HepG2 (cell line): ENCODE data around the gene TSSK2. TPM values are rescaled to one million over a fixed set of nuclear protein-coding genes. Genes with fewer than 3 reads are reported as not detected.

ENCODE experiments used
- CERS6 ChIP-seq: sonication (generic); formaldehyde crosslinking; IDR thresholded peaks from 2 replicates; pipeline ENCODE4 v1.5.0; 2020; ENCODE audit warnings: missing genetic modification reagents
- CSRNP2 ChIP-seq: sonication (generic); formaldehyde crosslinking; conservative IDR thresholded peaks from 2 replicates; pipeline ENCODE4 v1.8.0; 2022; ENCODE audit warnings: low read depth, missing genetic modification reagents
- DNMT3B ChIP-seq: conservative IDR thresholded peaks from 2 replicates; pipeline ENCODE4 v1.6.1; 2016; ENCODE audit warnings: missing biosample characterization, control low read depth
- JARID2 ChIP-seq: sonication (generic); formaldehyde crosslinking; IDR thresholded peaks from 2 replicates; pipeline ENCODE4 v1.8.1; 2023; ENCODE audit warnings: missing genetic modification reagents, inconsistent platforms; ENCODE audit not compliant: insufficient replicate concordance
- ZBTB2 ChIP-seq: sonication (generic); formaldehyde crosslinking; IDR thresholded peaks from 2 replicates; pipeline ENCODE4 v1.8.0; 2022; ENCODE audit warnings: low read depth, missing genetic modification reagents
- ZC3H13 ChIP-seq: sonication (generic); formaldehyde crosslinking; IDR thresholded peaks from 2 replicates; pipeline ENCODE4 v1.8.1; 2023; ENCODE audit warnings: mild to moderate bottlenecking, missing genetic modification reagents, moderate library complexity
- ZNF761 ChIP-seq: sonication (generic); formaldehyde crosslinking; conservative IDR thresholded peaks from 2 replicates; pipeline ENCODE4 v1.4.0; 2020; ENCODE audit warnings: mild to moderate bottlenecking, missing genetic modification reagents
- polyA plus RNA-seq, 8 experiments: library from polyadenylated mRNA; depleted of rRNA in 3 of 8; stranded (reverse) in 7 of 8; unstranded in 1 of 8; fragments of >200 nt; fragmentation: Illumina TruSeq in 4 of 8; extraction: Trizol in 4 of 8; gene quantifications; 2 replicates each; pipeline versions ENCODE4 v1.2.1 to v1.2.3, GENCODE V29; 2011 to 2016; ENCODE audit warnings: low read depth in 4 of 8, missing spikeins in 1 of 8, mixed read lengths in 1 of 8; ENCODE audit not compliant: insufficient read depth in 1 of 8
- total RNA-seq, 5 experiments: library from RNA; depleted of rRNA; stranded (reverse); fragments of >200 nt; fragmentation: Illumina TruSeq; extraction: Trizol; gene quantifications; 2 replicates each; pipeline ENCODE4 v1.2.3, GENCODE V29; 2016; ENCODE audit warnings: low read depth in 1 of 5
- TF ChIP-seq, protein P1 (sequence below), 2 experiments: fragments of 450-650 bp in 1 of 2; sonication (generic) in 1 of 2; formaldehyde crosslinking; IDR thresholded peaks; 2 replicates each; pipeline versions ENCODE4 v1.5.0 to v1.8.0; 2020 to 2022; ENCODE audit warnings: mild to moderate bottlenecking in 1 of 2, missing genetic modification reagents in 1 of 2
- TF ChIP-seq, protein P2 (sequence below): sonication (generic); formaldehyde crosslinking; IDR thresholded peaks from 2 replicates; pipeline ENCODE4 v1.4.0; 2020; ENCODE audit warnings: missing genetic modification reagents, mild to moderate bottlenecking, borderline replicate concordance
- TF ChIP-seq, protein P3 (sequence below): sonication (generic); formaldehyde crosslinking; IDR thresholded peaks from 2 replicates; pipeline ENCODE4 v1.9.0; 2022; ENCODE audit warnings: missing genetic modification reagents, mild to moderate bottlenecking, borderline replicate concordance
- TF ChIP-seq, protein P4 (sequence below): sonication (generic); formaldehyde crosslinking; IDR thresholded peaks from 2 replicates; pipeline ENCODE4 v1.8.0; 2022; ENCODE audit warnings: mild to moderate bottlenecking, missing genetic modification reagents
- TF ChIP-seq, protein P5 (sequence below): sonication (generic); formaldehyde crosslinking; IDR thresholded peaks from 2 replicates; pipeline ENCODE4 v1.4.0; 2020; ENCODE audit warnings: missing genetic modification reagents, mild to moderate bottlenecking, borderline replicate concordance

TSSK2 gene
- total and polyA plus RNA-seq, 2 of the 13 experiments (the other 11 are each of a cell fraction or from before 2014, with no cell fraction given) = not detected

- TF ChIP-seq, protein P1, sequence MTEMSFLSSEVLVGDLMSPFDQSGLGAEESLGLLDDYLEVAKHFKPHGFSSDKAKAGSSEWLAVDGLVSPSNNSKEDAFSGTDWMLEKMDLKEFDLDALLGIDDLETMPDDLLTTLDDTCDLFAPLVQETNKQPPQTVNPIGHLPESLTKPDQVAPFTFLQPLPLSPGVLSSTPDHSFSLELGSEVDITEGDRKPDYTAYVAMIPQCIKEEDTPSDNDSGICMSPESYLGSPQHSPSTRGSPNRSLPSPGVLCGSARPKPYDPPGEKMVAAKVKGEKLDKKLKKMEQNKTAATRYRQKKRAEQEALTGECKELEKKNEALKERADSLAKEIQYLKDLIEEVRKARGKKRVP (CRISPR knock-in tag; IDR thresholded peaks at IDR 0.05) = no peak
- TF ChIP-seq, protein P2, sequence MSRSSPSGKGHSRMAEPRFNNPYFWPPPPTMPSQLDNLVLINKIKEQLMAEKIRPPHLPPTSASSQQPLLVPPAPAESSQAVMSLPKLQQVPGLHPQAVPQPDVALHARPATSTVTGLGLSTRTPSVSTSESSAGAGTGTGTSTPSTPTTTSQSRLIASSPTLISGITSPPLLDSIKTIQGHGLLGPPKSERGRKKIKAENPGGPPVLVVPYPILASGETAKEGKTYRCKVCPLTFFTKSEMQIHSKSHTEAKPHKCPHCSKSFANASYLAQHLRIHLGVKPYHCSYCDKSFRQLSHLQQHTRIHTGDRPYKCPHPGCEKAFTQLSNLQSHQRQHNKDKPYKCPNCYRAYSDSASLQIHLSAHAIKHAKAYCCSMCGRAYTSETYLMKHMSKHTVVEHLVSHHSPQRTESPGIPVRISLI (CRISPR knock-in tag) = no peak
- TF ChIP-seq, protein P3, sequence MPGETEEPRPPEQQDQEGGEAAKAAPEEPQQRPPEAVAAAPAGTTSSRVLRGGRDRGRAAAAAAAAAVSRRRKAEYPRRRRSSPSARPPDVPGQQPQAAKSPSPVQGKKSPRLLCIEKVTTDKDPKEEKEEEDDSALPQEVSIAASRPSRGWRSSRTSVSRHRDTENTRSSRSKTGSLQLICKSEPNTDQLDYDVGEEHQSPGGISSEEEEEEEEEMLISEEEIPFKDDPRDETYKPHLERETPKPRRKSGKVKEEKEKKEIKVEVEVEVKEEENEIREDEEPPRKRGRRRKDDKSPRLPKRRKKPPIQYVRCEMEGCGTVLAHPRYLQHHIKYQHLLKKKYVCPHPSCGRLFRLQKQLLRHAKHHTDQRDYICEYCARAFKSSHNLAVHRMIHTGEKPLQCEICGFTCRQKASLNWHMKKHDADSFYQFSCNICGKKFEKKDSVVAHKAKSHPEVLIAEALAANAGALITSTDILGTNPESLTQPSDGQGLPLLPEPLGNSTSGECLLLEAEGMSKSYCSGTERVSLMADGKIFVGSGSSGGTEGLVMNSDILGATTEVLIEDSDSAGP (CRISPR knock-in tag) = no peak
- TF ChIP-seq JARID2 (CRISPR knock-in tag) (no peak), DNMT3B (CRISPR knock-in tag) (no peak), CSRNP2 (CRISPR knock-in tag) (no peak), CERS6 (CRISPR knock-in tag) (no peak), ZC3H13 (CRISPR knock-in tag) (0 out of 2 replicates have a peak, but pooled peaks have one; percentile 25), ZBTB2 (no peak), ZNF761 (CRISPR knock-in tag) (no peak)
- TF ChIP-seq, protein P4, sequence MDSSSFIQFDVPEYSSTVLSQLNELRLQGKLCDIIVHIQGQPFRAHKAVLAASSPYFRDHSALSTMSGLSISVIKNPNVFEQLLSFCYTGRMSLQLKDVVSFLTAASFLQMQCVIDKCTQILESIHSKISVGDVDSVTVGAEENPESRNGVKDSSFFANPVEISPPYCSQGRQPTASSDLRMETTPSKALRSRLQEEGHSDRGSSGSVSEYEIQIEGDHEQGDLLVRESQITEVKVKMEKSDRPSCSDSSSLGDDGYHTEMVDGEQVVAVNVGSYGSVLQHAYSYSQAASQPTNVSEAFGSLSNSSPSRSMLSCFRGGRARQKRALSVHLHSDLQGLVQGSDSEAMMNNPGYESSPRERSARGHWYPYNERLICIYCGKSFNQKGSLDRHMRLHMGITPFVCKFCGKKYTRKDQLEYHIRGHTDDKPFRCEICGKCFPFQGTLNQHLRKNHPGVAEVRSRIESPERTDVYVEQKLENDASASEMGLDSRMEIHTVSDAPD (CRISPR knock-in tag) = no peak
- TF ChIP-seq, protein P5, sequence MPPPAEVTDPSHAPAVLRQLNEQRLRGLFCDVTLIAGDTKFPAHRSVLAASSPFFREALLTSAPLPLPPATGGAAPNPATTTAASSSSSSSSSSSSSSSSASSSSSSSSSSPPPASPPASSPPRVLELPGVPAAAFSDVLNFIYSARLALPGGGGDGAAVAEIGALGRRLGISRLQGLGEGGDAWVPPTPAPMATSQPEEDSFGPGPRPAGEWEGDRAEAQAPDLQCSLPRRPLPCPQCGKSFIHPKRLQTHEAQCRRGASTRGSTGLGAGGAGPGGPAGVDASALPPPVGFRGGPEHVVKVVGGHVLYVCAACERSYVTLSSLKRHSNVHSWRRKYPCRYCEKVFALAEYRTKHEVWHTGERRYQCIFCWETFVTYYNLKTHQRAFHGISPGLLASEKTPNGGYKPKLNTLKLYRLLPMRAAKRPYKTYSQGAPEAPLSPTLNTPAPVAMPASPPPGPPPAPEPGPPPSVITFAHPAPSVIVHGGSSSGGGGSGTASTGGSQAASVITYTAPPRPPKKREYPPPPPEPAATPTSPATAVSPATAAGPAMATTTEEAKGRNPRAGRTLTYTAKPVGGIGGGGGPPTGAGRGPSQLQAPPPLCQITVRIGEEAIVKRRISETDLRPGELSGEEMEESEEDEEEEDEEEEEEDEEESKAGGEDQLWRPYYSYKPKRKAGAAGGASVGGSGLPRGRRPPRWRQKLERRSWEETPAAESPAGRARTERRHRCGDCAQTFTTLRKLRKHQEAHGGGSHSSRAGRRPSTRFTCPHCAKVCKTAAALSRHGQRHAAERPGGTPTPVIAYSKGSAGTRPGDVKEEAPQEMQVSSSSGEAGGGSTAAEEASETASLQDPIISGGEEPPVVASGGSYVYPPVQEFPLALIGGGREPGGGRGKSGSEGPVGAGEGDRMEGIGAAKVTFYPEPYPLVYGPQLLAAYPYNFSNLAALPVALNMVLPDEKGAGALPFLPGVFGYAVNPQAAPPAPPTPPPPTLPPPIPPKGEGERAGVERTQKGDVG (CRISPR knock-in tag) = no peak
Measured at GRCh38 chr22:19169002-19169946, 38.2 kb downstream of the TSSK2 start (continued).
